VCaP (cell line): ENCODE data around the gene ZNF214.

Source experiments
- H3K27ac ChIP-seq: fragments of 450-650 bp; 2 replicates; pipeline ENCODE4 v1.5.1; 2017
- TF ChIP-seq, protein P1 (sequence below): fragments of 450-650 bp; conservative IDR thresholded peaks from 2 replicates; pipeline ENCODE4 v1.5.1; 2017; ENCODE audit warnings: mild to moderate bottlenecking, moderate library complexity

Gene ZNF214

GRCh38 chr11:7020183-7020917 is at the start of gene ZNF214, which contains the start of gene NLRP14:
Gene ZNF214 (minus strand): TSS chr11:7020346. CDS start chr11:7002835, 17,511 bp downstream.
Gene NLRP14 (plus strand): TSS chr11:7020479. CDS start chr11:7038587, 18,108 bp downstream.
- TF ChIP-seq, protein P1, sequence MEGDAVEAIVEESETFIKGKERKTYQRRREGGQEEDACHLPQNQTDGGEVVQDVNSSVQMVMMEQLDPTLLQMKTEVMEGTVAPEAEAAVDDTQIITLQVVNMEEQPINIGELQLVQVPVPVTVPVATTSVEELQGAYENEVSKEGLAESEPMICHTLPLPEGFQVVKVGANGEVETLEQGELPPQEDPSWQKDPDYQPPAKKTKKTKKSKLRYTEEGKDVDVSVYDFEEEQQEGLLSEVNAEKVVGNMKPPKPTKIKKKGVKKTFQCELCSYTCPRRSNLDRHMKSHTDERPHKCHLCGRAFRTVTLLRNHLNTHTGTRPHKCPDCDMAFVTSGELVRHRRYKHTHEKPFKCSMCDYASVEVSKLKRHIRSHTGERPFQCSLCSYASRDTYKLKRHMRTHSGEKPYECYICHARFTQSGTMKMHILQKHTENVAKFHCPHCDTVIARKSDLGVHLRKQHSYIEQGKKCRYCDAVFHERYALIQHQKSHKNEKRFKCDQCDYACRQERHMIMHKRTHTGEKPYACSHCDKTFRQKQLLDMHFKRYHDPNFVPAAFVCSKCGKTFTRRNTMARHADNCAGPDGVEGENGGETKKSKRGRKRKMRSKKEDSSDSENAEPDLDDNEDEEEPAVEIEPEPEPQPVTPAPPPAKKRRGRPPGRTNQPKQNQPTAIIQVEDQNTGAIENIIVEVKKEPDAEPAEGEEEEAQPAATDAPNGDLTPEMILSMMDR: no peak
- peak within 1 kb of the TSS; percentile 58; the same call in 1 of the 2 replicates for H3K27ac ChIP-seq

DNA sequence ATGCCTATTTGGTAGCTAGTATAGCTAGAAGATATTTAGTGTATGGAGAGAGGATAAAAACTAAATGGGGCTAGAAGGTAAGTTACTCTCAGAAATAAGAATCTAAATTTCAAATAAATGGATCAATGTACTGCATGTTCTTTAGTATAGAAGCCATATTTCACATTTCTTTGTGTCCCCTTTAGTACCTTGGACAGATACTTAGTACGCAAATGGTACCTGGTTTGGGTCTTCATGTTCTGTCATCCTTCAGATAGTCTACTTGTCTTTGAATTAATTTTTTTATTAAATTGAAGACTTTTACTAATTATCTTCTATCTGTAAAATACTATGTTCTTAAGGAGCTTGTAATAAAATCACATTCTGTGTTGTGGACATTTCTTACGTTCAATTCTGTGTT is 42.4 kb upstream of the ZNF214 start:
- TF ChIP-seq, protein P1: no peak

DNA sequence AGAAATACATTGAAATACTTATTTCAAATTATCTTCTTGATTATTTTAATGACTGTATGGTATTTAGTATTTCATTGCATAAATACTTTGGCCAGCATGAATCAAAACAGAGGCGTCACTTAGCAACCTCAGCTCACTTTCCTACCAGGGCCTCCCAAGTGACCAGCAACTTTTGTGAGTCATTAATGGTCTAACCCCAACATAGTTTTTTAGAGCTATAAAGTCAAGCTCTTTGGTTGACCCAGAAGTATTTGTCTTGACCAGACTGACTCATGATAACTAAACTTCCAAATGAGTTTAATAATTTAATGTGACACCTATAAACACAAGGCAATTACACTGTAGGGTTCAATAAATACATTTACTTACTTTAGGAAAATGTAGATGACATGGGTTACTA is 40.7 kb upstream of the ZNF214 start:
- TF ChIP-seq, protein P1: no peak
- no peak overlapping the region for H3K27ac ChIP-seq

More for the DNA sequence above, 42.4 kb upstream of the ZNF214 start:
- no peak overlapping the region for H3K27ac ChIP-seq

GRCh38 chr11:7057641-7058040 is 37.5 kb upstream of the ZNF214 start:
- TF ChIP-seq, protein P1: no peak
- H3K27ac ChIP-seq: no peak overlapping the region

- TF ChIP-seq, protein P1: no peak
- no peak overlapping the region for H3K27ac ChIP-seq
Measured at GRCh38 chr11:7056828-7057513, 36.8 kb upstream of the ZNF214 start.

DNA sequence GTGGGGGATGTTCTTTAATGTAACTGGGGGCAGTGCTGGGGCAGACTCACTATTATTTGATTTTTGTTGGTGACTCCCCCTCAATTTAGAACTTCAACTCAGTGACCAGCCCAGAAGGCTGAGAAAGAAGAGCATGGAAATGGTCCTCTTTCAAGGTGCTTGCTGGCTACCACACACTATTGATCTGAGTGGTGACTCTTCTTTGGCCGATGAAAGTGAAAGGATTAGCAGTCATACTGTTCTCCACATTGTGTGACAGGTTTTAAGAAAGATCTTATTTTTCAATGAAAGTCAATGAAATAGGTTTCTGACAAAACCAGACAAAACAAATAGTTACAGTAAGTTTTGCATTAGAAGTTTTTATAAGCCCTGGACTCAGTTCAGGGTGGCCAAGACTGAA is 30.0 kb upstream of the ZNF214 start:
- TF ChIP-seq, protein P1: no peak
- no peak overlapping the region for H3K27ac ChIP-seq

DNA sequence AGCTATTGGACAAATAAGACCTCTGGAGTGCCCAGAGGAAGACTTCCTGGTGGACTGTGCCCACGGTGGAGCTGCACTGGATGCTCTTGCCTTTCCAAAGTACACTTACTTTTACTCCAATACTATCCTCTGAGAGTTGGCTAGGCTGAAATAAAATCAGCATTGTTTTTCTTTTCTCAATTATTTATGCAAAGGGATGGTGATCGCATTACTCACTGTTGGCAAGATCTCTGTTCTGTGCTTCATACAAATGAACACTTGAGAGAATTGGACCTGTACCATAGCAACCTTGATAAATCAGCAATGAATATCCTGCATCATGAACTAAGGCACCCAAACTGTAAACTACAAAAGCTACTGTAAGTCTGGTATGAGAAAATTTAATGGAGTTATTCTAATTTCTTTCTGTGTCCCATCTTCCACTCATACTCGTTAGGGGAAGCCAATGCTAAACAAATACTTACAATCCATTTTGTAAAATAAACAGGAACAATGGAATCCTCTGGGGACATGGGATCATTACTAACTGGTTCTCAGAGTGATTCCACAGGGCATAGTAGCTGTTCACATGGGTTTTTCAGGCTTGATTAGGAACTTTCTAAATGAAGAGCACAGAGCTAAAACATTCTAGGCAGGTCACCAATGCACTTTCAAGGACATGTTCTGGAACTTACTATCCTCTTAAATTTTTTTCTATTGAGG is 26.5 kb upstream of the ZNF214 start:
- TF ChIP-seq, protein P1: no peak
- no peak overlapping the region for H3K27ac ChIP-seq
